ENCODE data around the gene LRR1. TPM values are rescaled to one million over a fixed set of nuclear protein-coding genes. Genes with fewer than 3 reads are reported as not detected.

Gene LRR1, protein sequence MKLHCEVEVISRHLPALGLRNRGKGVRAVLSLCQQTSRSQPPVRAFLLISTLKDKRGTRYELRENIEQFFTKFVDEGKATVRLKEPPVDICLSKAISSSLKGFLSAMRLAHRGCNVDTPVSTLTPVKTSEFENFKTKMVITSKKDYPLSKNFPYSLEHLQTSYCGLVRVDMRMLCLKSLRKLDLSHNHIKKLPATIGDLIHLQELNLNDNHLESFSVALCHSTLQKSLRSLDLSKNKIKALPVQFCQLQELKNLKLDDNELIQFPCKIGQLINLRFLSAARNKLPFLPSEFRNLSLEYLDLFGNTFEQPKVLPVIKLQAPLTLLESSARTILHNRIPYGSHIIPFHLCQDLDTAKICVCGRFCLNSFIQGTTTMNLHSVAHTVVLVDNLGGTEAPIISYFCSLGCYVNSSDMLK
- 15.1 and 19.9 TPM in 2 replicates for total RNA-seq

DNA sequence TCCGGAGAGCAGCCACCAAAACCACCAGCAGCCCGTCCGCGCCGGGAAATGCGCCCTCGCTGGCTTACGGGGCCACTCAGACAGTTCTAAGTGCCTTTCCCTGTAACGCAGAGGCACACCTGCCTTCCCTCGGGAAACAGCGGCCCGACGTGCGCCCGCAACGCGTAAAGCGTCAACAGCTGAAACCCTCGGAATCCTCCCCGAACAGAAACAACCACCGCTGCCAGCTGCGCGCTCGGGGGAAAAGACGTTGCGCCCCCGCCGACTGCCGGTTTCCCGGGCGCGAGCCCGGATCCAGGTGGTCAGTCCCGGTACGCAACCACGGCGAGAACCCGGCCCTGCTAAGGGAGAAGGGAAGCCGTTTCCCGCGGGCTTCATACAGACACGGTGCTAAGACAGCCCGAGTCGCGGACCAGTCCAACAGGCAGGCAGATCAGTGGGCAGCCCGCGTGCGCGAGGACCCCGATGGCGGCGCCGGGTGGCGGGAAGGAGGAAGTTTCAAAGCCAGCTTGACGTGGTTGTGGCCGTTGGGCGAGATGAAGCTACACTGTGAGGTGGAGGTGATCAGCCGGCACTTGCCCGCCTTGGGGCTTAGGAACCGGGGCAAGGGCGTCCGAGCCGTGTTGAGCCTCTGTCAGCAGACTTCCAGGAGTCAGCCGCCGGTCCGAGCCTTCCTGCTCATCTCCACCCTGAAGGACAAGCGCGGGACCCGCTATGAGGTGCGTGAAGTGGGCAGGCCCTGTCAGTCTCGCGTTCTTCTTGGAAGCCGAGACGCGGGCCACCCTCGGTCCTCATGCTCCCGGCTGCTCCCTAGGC, at the start of gene LRR1:
TSS of gene LRR1 (plus strand) at position 456 of the 816 bp plus-strand sequence. CDS start at position 537, 81 bp downstream.
- Mint-ChIP-seq H3K4me3 (peak within 1 kb of the TSS; percentile 95), H3K9me3 (no peaks in the 10 kb centered on the region), H3K36me3 (ENCODE audit: low read depth) (peaks cover 25% of the 10 kb centered on the region), H3K4me1 (peaks cover 60% of the 10 kb centered on the region), H3K27ac (peak within 1 kb of the TSS; percentile 96), H3K27me3 (no peaks in the 10 kb centered on the region)
- TF ChIP-seq, protein P1, sequence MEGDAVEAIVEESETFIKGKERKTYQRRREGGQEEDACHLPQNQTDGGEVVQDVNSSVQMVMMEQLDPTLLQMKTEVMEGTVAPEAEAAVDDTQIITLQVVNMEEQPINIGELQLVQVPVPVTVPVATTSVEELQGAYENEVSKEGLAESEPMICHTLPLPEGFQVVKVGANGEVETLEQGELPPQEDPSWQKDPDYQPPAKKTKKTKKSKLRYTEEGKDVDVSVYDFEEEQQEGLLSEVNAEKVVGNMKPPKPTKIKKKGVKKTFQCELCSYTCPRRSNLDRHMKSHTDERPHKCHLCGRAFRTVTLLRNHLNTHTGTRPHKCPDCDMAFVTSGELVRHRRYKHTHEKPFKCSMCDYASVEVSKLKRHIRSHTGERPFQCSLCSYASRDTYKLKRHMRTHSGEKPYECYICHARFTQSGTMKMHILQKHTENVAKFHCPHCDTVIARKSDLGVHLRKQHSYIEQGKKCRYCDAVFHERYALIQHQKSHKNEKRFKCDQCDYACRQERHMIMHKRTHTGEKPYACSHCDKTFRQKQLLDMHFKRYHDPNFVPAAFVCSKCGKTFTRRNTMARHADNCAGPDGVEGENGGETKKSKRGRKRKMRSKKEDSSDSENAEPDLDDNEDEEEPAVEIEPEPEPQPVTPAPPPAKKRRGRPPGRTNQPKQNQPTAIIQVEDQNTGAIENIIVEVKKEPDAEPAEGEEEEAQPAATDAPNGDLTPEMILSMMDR (IDR thresholded peaks at IDR 0.05), result no peak
- peak; percentile 94 for DNase-seq
- intact Hi-C loops (cut with micrococcal nuclease), result loop anchor here (1.0 to 10.0 kb wide), 7 partner anchors 12 to 936 kb away; partner anchors contain the start of genes DMAC2L, KLHDC2, L2HGDH and MAP4K5
- ChIA-PET POLR2A (interaction anchor here (0.6 to 8.5 kb wide), 21 partner anchors 9 to 518 kb away, joined by 3 to 293 read pairs (median 5); partner anchors contain the start of genes DNAAF2, KLHDC2, MGAT2 and NEMF), CTCF (interaction anchor here (1.3 to 3.5 kb wide), 4 partner anchors 11 to 25 kb away, joined by 4 to 32 read pairs (median 10); partner anchors contain the start of genes MGAT2, RPL36AL and RPS29)
- ATAC-seq (ENCODE audit: low read depth), result peak; percentile 67

DNA sequence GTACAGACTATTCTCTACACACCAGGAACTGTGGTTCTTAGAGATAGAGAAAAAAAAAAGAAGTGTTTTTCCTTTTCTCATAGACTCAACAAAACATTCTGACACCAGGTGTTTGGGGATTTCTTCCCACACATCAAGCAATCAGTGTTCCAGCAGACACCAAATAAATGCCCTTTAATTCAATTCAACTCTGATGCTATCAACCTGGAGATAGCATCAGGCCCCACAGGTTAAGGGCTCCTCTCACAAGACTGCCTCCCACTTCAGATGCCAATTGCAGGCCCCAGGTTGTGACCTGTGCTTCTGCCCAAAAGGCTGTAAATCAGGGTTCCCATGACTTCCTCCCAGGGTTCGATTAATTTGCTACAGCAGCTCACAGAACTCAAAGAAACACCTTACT, 49.3 kb upstream of the LRR1 start:
- POLR2A ChIA-PET, result no interaction called here
- TF ChIP-seq, protein P1 (IDR thresholded peaks at IDR 0.05), result no peak
- DNase-seq (no peak), ATAC-seq (ENCODE audit: low read depth) (no peak)
- H3K27me3 Mint-ChIP-seq, result no peaks in the 10 kb centered on the region
- no peaks in the 10 kb centered on the region for H3K9me3 Mint-ChIP-seq
- H3K4me3 Mint-ChIP-seq, result no peak overlapping the region
- no peaks in the 10 kb centered on the region for H3K36me3 Mint-ChIP-seq (ENCODE audit: low read depth)
- no peak overlapping the region for H3K27ac Mint-ChIP-seq
- no peaks in the 10 kb centered on the region for H3K4me1 Mint-ChIP-seq
- intact Hi-C loops (cut with micrococcal nuclease), result no loop called here
- CTCF ChIA-PET, result no interaction called here

DNA sequence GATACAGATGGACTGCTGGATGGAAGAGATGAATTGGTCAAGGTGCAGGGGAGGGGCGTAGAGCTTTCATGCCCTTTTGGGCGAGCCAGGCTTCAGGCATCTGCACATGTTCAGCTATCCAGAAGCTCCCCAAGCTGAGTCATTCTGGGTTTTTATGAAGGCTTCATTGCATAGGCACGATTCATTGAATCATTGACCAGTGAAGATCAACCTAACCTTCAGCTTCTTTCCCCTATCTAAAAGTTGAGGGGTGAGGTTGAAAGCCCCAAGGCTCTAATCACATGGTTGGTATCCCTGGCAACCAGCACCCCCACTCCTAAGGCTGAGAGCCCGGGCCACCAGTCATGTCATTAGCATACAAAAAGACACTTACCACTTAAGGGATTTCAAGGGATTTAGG, 48.9 kb upstream of the LRR1 start:
- no peak overlapping the region for H3K4me3 Mint-ChIP-seq
- CTCF ChIA-PET, result interaction anchor here (1.6 kb wide), 1 partner anchor 12 kb away, joined by 3 read pairs; no protein-coding TSS in a partner anchor
- no peaks in the 10 kb centered on the region for H3K27me3 Mint-ChIP-seq
- H3K9me3 Mint-ChIP-seq, result no peaks in the 10 kb centered on the region
- TF ChIP-seq, protein P1 (IDR thresholded peaks at IDR 0.05), result no peak
- DNase-seq, result no peak
- intact Hi-C loops (cut with micrococcal nuclease), result no loop called here
- no peaks in the 10 kb centered on the region for H3K4me1 Mint-ChIP-seq
- POLR2A ChIA-PET, result no interaction called here
- no peak overlapping the region for H3K27ac Mint-ChIP-seq
- H3K36me3 Mint-ChIP-seq (ENCODE audit: low read depth), result no peaks in the 10 kb centered on the region
- no peak for ATAC-seq (ENCODE audit: low read depth)

DNA sequence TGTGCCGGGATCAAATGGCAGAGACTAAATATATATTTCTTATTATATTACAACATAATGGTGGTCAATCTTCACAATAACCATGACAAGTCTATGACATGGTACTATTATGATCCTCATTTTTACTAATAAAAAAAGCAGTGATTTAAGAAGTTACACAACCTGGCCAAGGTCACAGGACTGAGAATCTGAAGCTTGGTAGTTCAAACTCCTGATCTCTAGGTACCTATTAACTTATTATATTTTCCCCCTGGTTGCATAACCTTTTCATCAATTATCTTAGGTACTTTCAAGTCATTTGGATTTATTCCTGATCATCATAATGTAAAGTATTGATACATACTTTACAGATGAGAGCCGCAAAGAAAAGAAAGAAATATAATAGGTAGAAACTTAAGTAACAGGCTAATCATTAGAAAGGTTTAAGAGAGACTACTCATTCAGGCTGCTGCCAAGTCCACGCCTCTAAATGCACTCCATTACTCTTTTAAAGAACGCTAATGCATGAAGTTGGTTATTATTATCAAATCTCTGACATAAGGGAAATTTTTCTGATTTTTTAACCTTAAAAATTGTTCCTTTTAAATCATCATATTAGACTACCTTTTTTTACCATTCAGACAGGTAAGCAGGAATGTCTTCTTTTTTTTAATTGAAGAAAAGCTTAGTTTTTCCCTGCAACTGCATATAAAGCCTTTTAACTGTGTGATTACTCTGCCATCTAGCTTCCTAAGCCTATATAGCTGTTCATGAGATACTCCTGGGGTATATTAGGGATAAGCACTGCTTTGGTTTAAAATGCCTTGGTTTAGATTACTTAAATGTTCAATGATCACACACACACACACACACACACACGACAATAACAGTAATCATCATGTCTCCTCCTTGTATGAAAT, 48.2 kb upstream of the LRR1 start:
- POLR2A ChIA-PET, result no interaction called here
- Mint-ChIP-seq H3K27me3 (no peaks in the 10 kb centered on the region), H3K9me3 (no peaks in the 10 kb centered on the region), H3K4me1 (peaks cover 3% of the 10 kb centered on the region), H3K36me3 (ENCODE audit: low read depth) (no peaks in the 10 kb centered on the region), H3K4me3 (no peak overlapping the region), H3K27ac (no peak overlapping the region)
- CTCF ChIA-PET, result interaction anchor here (1.6 kb wide), 1 partner anchor 12 kb away, joined by 3 read pairs; no protein-coding TSS in a partner anchor
- no peak for ATAC-seq (ENCODE audit: low read depth)
- intact Hi-C loops (cut with micrococcal nuclease), result no loop called here
- DNase-seq, result no peak
- TF ChIP-seq, protein P1 (IDR thresholded peaks at IDR 0.05), result no peak

Data from activated B cell treated with CpG ODN at 0.5 μM for 24 hours (primary cell).